ENCODE results near the gene SEC16A.

The SEC16A gene, protein sequence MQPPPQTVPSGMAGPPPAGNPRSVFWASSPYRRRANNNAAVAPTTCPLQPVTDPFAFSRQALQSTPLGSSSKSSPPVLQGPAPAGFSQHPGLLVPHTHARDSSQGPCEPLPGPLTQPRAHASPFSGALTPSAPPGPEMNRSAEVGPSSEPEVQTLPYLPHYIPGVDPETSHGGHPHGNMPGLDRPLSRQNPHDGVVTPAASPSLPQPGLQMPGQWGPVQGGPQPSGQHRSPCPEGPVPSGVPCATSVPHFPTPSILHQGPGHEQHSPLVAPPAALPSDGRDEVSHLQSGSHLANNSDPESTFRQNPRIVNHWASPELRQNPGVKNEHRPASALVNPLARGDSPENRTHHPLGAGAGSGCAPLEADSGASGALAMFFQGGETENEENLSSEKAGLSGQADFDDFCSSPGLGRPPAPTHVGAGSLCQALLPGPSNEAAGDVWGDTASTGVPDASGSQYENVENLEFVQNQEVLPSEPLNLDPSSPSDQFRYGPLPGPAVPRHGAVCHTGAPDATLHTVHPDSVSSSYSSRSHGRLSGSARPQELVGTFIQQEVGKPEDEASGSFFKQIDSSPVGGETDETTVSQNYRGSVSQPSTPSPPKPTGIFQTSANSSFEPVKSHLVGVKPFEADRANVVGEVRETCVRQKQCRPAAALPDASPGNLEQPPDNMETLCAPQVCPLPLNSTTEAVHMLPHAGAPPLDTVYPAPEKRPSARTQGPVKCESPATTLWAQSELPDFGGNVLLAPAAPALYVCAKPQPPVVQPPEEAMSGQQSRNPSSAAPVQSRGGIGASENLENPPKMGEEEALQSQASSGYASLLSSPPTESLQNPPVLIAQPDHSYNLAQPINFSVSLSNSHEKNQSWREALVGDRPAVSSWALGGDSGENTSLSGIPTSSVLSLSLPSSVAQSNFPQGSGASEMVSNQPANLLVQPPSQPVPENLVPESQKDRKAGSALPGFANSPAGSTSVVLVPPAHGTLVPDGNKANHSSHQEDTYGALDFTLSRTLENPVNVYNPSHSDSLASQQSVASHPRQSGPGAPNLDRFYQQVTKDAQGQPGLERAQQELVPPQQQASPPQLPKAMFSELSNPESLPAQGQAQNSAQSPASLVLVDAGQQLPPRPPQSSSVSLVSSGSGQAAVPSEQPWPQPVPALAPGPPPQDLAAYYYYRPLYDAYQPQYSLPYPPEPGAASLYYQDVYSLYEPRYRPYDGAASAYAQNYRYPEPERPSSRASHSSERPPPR (N-terminal part only)

GRCh38 chr9:136482793-136483588 is at the start of gene SEC16A:
Gene SEC16A, minus strand, starts transcription at chr9:136483040. Its CDS starts 5,425 bp downstream, at chr9:136477615.
- DNase-seq = peak; percentile 100

DNA sequence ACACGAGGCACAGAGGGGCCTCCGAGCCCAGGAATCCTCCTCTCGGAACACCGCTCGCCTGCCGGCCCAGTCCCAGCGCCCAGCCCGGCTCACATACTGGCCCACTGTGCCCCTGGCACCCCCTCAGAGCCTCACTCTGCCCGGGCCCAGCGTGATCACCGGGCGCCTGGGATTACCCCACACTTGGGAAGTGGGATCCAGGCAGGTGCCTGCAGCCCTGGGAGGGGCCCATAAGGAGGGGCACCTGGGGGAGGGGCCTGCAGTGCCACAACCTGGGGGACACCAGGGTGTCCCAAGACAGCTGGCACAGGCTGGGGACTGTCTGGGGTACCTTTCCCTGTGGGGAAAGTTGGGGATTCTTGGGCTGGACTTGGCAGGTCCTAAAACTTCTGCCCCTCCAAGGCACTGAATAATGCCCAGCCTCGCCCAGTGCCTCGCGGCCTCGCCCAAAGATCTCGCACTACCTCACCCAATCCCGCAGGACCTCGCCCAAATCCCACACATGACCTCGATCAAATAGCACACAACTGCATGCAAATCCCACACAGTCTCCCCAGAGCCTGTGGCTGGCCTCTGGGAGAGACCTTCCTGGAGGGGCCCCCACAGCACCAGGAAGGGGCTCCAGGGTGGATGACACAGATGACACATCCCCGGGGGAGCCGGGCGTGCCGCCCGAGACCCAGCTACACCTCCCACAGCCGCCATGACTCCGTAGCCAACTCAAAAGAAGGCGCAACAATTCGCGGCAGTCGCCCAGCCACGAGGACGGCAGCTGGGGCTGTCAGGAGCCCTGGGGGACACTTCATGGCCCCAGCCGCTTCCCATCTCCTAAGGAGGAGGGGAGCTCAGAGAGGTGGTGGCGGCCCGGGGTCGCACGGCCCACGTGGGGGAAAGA is 49.3 kb upstream of the SEC16A start:
- no peak for DNase-seq

DNA sequence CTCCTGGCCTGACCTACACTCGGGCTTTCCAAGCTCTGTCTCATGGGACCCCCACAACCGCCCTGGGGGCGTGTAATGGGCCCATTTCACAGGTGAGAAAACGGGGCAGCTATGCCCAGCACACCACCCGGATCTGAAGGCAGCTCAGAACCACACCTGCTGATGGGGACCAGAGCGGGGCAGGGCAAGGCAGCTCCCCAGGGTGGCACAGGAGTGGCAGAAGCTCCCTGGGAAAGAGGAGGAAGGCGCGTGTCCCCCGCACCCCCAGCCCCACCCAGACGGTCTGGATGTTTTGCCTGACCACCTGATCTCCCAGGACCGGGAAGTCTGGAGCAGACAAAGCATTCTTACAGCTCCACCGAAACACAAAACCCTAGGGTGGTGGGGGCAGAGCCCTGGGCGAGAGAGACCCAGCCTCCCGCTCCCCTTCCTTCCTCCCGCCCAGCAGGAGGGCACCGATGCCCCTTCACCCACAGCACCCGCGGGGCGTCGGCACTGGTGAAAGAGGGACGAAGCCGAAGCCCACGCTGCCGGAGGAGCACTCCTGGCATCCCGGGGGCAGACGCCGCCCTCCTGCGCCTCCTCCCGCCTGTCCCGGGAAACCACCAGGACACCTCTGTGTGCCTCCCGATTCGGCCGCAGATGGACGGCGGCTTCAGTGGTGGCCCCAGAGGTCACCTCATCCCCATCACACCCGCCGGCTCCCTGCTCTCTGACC is 48.5 kb upstream of the SEC16A start:
- no peak for DNase-seq

DNA sequence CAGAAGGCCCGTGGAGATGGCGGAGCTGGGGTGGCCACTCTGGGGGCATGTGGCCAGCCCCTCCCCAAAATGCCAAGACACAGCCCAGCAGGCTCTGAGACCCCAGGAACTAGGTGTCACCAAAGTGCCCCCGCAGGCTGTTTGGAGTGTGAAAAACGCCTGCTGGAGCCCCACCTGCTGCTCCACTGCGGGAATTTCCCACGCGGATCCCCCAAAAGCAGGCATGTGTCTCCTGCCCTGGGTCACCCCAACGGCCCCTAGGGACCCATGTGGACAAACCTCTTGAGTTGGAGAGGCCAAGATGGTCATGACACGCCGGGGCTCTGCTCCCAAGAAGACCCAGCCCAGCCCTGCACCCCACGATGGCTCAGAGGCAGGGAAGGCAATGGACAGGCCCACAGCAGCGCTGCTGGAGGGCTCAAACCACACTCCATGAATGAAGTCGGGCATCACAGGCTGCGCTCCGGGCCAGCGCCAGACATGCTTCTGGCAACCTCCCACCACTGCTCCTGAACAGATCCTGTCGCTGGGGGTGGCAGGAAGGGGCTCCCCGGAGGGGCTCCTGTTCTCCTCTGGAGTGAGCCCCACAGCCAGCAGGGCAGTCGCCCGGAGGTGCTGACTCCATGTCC is 47.7 kb upstream of the SEC16A start:
- no peak for DNase-seq

- DNase-seq = no peak
Observed at GRCh38 chr9:136529516-136530460, 46.9 kb upstream of the SEC16A start.

DNA sequence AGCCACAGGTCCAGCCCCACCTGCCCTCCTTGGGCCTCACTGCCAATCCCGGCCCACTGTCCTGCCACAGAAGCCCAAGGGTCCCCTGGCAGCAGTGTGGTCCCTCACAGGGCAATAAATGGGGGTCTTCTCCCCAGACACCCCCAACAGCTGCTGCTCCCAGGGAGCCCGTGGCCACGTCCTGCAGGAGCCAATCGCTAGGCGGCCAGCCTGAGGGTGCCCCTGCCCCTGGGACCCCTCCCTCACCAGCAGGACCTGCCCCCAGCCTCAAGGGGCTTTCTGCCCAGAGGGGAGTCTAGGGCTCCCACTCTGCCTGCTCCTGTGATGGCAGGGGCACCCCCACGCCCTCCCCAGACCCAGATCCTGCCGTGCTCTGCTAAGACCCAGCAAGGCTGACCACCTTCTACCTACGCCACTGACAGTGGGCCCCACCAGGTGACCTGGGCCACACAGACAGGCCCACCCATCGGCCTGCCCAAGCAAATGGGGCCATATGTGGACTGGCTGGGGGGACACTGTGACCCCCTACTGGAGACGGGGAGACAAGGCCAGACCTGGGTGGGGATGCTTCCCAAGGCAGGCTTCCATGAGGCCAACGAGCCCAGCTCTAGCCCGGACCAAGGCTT is 46.0 kb upstream of the SEC16A start:
- no peak for DNase-seq

GRCh38 chr9:136527721-136528710 is 45.2 kb upstream of the SEC16A start:
- DNase-seq = no peak

GRCh38 chr9:136527131-136527530 is 44.3 kb upstream of the SEC16A start:
- no peak for DNase-seq

DNA sequence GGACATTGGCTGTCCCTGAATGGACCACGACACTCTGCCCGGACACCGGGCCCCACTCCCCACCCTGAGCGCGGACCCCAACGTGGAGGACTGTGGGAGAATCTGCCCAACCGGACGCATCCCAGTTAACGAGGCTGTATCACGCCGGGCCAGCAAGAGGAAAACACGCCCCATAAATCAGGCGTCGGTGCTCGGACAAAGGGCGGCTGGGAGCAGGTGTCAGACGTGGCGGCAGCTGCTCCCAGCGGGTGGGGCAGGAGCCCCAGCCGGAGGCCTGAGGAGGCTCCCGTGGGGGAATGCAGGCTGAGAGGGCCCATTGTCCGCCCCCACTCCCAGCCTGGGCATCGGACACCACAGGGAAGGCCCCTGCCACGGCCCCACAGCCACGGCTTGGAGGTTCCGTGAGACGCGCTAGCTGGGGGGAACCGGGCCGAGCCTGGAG is 43.8 kb upstream of the SEC16A start:
- no peak for DNase-seq

DNA sequence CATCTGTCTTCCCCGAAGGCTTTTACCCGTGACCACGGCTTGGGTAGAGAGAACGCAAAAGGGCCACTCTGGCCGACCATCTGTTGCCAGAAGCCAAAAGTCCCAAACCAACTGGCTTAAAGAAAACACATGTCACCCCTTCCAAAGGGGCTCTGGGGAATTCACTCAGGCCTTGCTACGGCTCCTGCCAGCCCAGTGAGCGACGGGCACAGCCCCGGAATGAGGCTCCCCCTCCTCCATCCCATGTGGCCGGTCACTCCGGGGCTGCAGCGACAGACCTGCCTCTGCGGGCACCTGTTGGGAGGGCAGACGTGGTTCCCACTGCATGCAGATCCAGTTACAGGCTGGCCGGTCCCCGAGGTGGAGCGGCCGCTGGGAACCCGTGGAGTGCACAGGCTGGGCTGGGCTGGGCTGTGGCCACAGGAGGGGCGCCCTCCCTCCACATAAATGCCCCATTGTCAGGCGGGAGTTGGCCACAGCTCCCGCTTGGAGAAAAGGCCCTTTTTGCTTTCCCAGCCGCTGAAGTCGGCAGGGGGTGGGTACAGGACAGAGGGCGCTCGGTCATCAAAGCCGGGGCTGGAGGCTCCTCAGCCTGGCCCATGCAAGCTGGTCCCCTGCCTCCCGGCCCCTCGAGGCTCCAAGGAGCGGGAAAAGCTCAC is 43.1 kb upstream of the SEC16A start:
- no peak for DNase-seq

DNA sequence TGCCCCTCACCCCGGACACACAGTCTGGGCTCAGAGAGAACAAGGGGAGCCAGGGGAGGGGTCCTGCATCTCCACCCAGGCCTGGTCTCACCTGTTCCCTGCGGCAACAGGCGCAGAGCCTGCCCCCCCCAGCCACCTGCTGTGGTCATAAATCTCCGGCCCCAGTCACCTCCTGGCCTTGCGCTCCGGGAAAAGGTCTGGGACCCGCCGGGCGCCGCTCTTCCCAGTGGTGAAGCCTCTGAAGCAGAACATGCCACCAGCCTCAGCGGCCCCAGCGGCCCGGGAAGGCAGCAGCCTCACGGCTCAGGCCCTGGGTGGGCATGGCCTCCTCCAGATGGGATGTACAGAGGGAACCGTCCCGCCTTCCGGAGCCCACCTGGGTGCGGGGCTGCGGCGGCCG is 42.4 kb upstream of the SEC16A start:
- no peak for DNase-seq

DNA sequence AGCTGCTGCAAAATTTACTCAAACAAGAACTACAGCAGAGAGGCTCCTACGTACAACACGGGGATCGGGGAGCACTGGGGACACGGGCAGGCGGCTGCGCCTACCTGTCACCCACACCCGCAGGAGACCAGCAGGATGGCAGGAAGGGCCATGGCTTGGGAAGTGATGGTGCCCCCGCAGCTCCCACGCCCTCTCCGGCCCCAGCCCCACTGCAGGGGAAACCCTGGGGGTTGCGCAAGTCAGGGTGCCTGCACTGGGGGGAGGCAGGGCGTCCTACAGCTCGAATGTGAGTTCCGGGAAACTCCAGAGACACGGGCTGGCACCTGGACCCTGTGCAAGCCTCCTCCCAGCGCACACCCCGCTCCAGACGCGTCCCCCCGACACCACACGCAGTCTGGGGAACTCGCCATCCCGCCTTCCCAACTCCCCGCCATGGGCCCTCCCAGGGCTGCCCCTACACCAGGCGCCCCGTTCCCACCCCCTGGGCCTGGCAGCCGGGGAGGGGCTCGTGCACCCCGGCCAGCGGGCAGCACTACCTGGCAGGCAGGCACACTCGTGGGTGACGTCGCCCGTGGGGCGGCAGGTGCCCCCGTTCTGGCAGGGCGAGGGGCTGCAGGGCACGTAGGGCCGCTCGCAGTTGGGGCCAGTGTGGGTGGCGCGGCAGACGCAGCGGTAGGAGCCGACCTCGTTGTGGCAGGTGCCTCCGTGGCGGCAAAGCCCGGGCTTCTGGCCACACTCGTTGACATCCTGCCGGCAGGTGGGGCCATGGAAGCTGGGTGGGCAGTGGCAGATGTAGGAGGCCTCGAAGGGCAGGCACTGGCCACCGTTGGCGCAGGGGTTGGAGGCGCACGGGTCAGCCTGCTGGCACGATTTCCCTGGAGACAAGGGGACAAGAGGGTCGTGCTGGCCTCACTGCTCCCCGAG is 39.7 kb upstream of the SEC16A start:
- no peak for DNase-seq

DNA sequence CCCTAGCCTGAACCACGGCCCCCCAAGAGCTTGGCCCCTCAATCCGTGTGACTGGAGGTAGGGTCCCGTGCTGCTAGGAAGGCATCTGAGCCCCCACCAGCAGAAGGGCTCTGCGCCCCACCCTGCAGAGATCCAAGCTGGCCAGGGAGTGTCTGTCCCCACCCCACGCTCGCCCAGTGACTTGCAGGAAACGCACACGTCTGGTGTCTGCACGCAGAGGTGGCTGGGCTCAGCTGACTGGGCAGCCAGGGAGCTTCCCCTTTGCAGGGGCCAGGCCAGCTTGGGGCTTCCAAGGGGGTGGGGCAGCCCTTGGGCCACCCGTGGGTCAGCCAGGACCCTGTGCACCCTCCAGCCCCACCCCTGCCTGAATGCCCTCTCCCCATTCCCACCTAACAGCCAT is 38.7 kb upstream of the SEC16A start:
- DNase-seq = no peak

GRCh38 chr9:136520053-136520540 is 37.3 kb upstream of the SEC16A start:
- DNase-seq = no peak

Data from activated CD4-positive, alpha-beta T cell treated with anti-CD3 and anti-CD28 coated beads, Interleukin-2, amount 50 U/mL, for 48 hours (primary cell).